Limb (tissue), 2 donors: Measurements from ENCODE around the gene CDK7.

Experiments
- DNase-seq, 2 donors: peaks; one replicate each; pipeline ENCODE4 v3.0.0-alpha.2; 2016; ENCODE audit errors: extremely low spot score in 2 of 2

Gene CDK7

GRCh38 chr5:69292306-69292705 is 57.6 kb downstream of the CDK7 start:
- no peak for DNase-seq

- no peak for DNase-seq
These were observed 59.2 kb downstream of the CDK7 start for GRCh38 chr5:69293882-69294281.

DNA sequence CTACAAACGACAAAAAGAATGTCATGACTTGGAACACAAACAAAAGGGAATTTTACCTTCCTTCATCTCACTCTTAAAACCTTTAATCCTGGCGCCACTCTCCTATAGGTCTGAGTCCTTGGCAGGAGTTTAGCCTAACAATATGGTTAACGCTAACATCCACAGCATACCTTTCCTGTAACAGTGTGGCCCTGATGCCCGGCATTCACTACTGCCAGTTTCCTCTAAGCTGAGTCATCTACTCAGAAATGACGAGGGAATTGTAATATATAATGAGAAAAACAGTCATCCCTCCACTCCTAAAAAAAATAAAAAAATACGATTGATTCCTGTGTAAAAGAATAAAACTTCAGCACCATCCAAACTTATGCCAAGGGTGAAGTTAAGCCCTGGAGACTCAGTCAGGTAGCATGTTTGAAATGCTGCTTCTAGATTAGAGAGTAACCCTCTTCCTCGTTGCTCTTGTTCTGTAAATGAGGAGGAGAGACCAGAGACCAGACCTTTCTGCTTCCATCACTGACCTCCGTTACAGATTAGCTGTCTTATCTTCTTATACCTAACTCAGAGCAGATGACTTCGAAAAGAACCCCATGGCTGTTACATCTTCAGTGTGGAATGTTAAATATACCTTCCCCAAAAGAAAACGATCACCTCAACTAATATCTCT is 60.5 kb downstream of the CDK7 start:
- peak in 1 of 2 donors; percentile 18 for DNase-seq

DNA sequence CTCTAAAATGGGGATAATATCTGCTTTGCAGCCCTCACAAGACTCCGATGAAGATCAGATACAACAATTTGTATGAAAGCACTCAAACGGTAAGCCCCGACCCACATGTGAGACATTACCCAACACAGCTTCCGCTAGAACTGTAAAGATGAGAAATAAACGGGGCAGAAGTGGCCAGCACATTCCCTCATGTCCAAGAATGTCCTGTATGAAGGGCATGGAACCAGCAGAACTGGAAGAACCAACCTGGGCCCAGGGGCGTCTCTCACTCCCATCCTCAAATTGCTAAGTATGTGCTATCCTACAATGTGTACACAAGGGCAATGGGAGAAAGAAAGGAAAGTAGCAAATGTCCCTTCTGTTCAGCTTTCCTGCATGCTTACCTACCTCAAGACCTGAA is 64.9 kb downstream of the CDK7 start:
- no peak for DNase-seq

GRCh38 chr5:69300537-69301203 is 66.0 kb downstream of the CDK7 start:
- DNase-seq = no peak

DNA sequence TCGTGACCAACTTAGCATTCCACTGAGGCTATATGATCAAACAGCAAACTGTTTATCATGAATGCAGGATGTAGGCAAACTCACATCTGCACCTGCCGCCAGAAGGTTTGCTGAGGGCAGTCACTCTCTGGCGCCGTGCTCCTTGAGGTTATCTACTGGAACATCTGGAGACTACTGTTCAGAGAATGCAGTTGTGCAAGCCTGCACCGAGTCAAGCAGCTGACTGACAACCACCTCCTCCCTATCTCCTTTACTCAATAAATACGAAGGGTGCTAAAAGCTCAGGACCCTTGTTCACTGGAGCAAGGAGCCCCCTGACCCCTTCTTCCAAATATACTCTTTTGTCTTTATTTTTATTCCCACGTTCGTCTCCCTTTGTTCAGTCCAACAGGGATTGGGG is 70.8 kb downstream of the CDK7 start:
- DNase-seq = no peak

DNA sequence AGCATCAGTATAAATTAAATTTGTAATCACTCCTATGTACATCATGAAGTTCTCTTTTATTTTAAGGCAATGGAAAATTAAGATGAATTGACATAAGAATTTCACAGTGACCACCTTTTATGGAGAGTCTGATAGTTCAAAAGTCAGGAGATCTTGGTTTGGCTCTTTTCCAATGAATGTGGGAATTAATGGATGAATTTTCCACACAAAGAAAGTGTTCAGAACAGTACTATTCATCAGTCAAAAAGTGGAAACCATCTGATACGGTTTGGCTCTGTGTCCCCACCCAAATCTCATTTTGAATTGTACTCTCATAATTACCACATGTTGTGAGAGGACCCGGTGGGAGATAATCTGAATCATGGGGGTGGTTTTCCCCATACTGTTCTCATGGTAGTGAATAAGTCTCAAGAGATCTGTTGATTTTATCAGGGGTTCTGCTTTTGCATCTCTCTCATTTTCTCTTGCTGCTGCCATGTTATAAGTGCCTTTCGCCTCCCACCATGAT is 73.4 kb downstream of the CDK7 start:
- no peak for DNase-seq

GRCh38 chr5:69309380-69309779 is 74.7 kb downstream of the CDK7 start:
- no peak for DNase-seq

DNA sequence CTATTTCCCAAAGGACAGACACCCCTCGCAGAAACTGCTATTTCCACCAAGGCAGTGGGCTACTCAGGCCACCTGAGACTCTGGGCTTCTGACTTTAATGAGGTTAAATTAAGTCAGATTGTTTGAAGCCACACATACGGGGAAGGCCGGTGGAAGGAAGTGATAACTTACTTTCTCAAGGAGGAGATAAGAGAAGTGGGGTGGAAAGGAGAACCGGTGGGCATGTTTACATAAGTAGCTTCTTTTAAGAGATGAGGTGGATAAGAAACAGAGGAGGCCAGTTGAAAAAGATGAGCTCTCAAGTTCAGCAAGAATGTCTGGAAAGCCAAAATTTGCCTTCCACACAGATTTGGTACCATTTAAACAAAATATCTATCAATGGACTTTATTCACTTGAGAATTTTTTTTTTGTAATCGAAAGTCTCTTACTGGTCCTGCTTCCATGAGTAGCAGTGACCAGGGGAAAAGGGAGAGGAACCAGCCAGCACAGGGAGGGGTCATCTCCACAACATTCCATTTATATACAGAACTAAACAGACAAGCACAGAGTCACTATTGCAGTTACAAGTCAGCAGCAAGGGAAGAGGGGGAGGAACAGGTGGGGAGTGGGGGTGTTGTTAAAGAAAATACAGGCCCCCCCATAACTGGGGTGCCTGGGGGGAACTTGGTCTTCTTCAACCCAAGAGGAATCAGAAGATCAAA is 77.9 kb downstream of the CDK7 start:
- no peak for DNase-seq

DNA sequence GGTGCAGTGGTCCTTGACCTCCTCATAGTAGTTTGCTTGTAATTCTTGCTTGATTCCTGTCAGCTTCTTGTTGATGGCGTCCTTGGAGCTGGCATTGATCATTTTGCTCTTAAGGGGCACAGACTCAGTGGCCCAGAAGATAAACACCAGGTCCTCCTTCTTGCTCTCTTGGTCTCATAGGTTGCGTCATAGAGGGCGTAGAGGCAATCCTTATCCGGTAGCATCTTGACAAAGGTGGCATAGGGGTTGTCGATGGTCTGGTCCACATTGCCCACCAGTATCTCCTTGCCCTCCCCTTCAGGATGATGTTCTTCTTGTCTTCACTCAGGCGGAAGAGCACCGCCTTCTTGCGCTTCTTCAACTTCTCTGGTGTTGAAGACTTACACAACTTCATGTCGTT is 78.7 kb downstream of the CDK7 start:
- no peak for DNase-seq

DNA sequence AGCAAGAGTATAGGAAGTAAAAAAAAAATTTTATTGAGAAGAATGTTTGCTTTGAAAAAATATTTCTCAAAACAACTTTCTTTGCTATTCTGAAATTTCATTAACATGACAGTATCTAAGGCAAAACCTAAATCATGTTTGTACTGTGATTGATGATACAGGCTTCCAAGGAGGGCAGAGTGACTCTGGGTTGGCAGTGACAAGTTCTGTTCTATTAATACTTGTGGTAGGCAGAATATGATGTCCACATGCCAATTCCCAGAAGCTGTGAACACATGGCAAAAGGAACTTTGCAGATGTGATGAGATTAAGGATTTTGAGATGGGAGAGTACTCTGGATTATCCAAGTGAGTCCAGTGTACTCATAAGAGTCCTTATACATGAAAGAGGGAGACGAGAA is 81.3 kb downstream of the CDK7 start:
- no peak for DNase-seq

GRCh38 chr5:69317391-69317790 is 82.7 kb downstream of the CDK7 start:
- no peak for DNase-seq

- no peak for DNase-seq
These were observed 91.7 kb downstream of the CDK7 start for GRCh38 chr5:69326365-69326764.
